Left lung (tissue), 10 donors: ENCODE results near the gene NCAPG2. TPM values are rescaled to one million over a fixed set of nuclear protein-coding genes. Genes with fewer than 3 reads are reported as not detected.
A peak's percentile ranks its signal among the peaks of the same experiment; 100 is the strongest.

ENCODE experiments used
- ATAC-seq: fragments of 200-7000 bp; cut with Tn5 transposase; one replicate; pipeline ENCODE4 v1.9.1; 2020; ENCODE audit warnings: moderate library complexity
- DNase-seq, 4 donors: peaks; one replicate each; pipeline ENCODE4 v3.0.0-alpha.2; 2013 to 2020
- H3K27ac ChIP-seq, 2 donors: fragments of 200-600 bp; sonication (generic) in 1 of 2; one replicate each; pipeline versions ENCODE4 v1.5.0 to v1.8.0; 2020 to 2021
- H3K27me3 ChIP-seq, 2 donors: fragments of 200-600 bp; sonication (generic) in 1 of 2; one replicate each; pipeline versions ENCODE4 v1.5.0 to v1.8.0; 2020 to 2021
- H3K36me3 ChIP-seq, 2 donors: fragments of 200-600 bp; sonication (generic) in 1 of 2; one replicate each; pipeline versions ENCODE4 v1.5.0 to v1.8.0; 2020 to 2021
- H3K4me1 ChIP-seq, 2 donors: fragments of 200-600 bp; one replicate each; pipeline ENCODE4 v1.8.0; 2021
- H3K4me3 ChIP-seq, 2 donors: fragments of 200-600 bp; sonication (generic) in 1 of 2; one replicate each; pipeline versions ENCODE4 v1.5.0 to v1.8.0; 2020 to 2021; ENCODE audit warnings: mild to moderate bottlenecking in 1 of 2
- H3K9me3 ChIP-seq, 2 donors: fragments of 200-600 bp; sonication (generic) in 1 of 2; one replicate each; pipeline versions ENCODE4 v1.5.0 to v1.8.0; 2020 to 2021
- CTCF ChIP-seq, 2 donors: fragments of 200-600 bp; sonication (generic) in 1 of 2; IDR thresholded peaks; one replicate each; pipeline versions ENCODE4 v1.5.0 to v1.8.0; 2021; ENCODE audit warnings: antibody characterized with exemption in 2 of 2
- intact Hi-C, 2 donors: fragments of 100-400 bp; cut with DNase I; formaldehyde crosslinking; loops; one replicate each; pipeline versions ENCODE4 v1.11.2 to v1.14.2; 2022
- polyA plus RNA-seq, 6 donors: library from polyadenylated mRNA; unstranded; fragments of 120-200 nt; gene quantifications; one replicate each; pipeline ENCODE4 v1.2.1, GENCODE V29; 2013; ENCODE audit not compliant: insufficient read length in 6 of 6
- total RNA-seq, 2 donors: library from RNA; stranded (reverse); fragmentation: NEBNext Ultra II Directional; extraction: Animal tissue kit (Norgen Biotek cat#: 25700); gene quantifications; one replicate each; pipeline ENCODE4 v1.2.1, GENCODE V29; 2021
- donor health status: DM: no; HTN: yes; CAD: no.
- donor health status: DM: no; HTN: no; CAD: no.

Gene NCAPG2
- total and polyA plus RNA-seq, 8 donors: 13.5 to 42.7 (median 24.6) TPM

- Histone ChIP-seq H3K9me3 (no peaks in the 10 kb centered on the region), H3K4me1 (no peaks in the 10 kb centered on the region), H3K4me3 (no peak overlapping the region), H3K27me3 (no peaks in the 10 kb centered on the region), H3K27ac (no peak overlapping the region), H3K36me3 (no peaks in the 10 kb centered on the region)
- DNase-seq (no peak), ATAC-seq (no peak)
- TF ChIP-seq CTCF (IDR thresholded peaks at IDR 0.05): no peak
- intact Hi-C loops: no loop called here
Observed at GRCh38 chr7:158616050-158616449, 88.6 kb downstream of the NCAPG2 start.

DNA sequence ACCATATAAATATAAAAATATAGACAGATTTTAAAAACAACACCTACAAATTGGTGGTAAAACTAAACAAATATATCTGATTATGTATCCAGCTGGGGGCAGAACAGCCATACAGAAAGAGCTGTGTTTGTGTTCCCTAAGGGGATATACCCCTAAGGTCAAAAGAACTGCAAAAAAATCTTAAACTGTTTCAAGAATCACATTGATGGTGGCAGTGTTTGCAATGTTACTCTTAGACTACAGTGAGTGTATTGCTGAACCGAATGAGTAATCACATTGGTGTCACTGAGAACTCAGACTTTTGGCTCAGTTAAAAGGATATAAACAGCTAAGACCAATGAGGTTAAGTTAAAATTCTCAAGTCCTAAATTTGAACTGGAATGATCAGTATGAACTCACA, 89.9 kb downstream of the NCAPG2 start:
- intact Hi-C loops: no loop called here
- DNase-seq (no peak), ATAC-seq (peak; percentile 35)
- no peak overlapping the region for H3K4me3 ChIP-seq
- H3K27me3 ChIP-seq: no peaks in the 10 kb centered on the region
- H3K27ac ChIP-seq: no peak overlapping the region
- no peaks in the 10 kb centered on the region for H3K4me1 ChIP-seq
- no peaks in the 10 kb centered on the region for H3K9me3 ChIP-seq
- no peaks in the 10 kb centered on the region for H3K36me3 ChIP-seq
- TF ChIP-seq CTCF (IDR thresholded peaks at IDR 0.05): no peak

- Histone ChIP-seq H3K4me3 (no peak overlapping the region), H3K9me3 (no peaks in the 10 kb centered on the region), H3K36me3 (no peaks in the 10 kb centered on the region), H3K27me3 (no peaks in the 10 kb centered on the region), H3K4me1 (no peaks in the 10 kb centered on the region), H3K27ac (no peak overlapping the region)
- no peak for TF ChIP-seq CTCF (IDR thresholded peaks at IDR 0.05)
- no peak for DNase-seq
- intact Hi-C loops: no loop called here
- ATAC-seq: no peak
Observed at GRCh38 chr7:158613481-158613880, 91.1 kb downstream of the NCAPG2 start.

GRCh38 chr7:158612546-158612945, 92.1 kb downstream of the NCAPG2 start:
- intact Hi-C loops: no loop called here
- H3K27ac ChIP-seq: no peak overlapping the region
- no peak for ATAC-seq
- H3K4me1 ChIP-seq: no peaks in the 10 kb centered on the region
- no peak for DNase-seq
- H3K9me3 ChIP-seq: no peaks in the 10 kb centered on the region
- no peaks in the 10 kb centered on the region for H3K36me3 ChIP-seq
- H3K4me3 ChIP-seq: no peak overlapping the region
- TF ChIP-seq CTCF (IDR thresholded peaks at IDR 0.05): no peak
- H3K27me3 ChIP-seq: no peaks in the 10 kb centered on the region

GRCh38 chr7:158611541-158611940, 93.1 kb downstream of the NCAPG2 start:
- Histone ChIP-seq H3K4me3 (no peak overlapping the region), H3K27me3 (no peaks in the 10 kb centered on the region), H3K9me3 (no peaks in the 10 kb centered on the region), H3K4me1 (no peaks in the 10 kb centered on the region), H3K27ac (no peak overlapping the region), H3K36me3 (no peaks in the 10 kb centered on the region)
- DNase-seq: no peak
- no peak for TF ChIP-seq CTCF (IDR thresholded peaks at IDR 0.05)
- intact Hi-C loops: no loop called here
- ATAC-seq: no peak
